Small intestine (tissue), 7 donors: ENCODE measurements around the gene RHBDF1. TPM values are rescaled to one million over a fixed set of nuclear protein-coding genes. Genes with fewer than 3 reads are reported as not detected.

Experiments
- DNase-seq, 2 donors: peaks; one replicate each; pipeline versions ENCODE4 v3.0.0 to v3.0.0-alpha.2; 2013
- FAIRE-seq: peaks from 2 replicates; lab custom pipeline; 2012; peaks lifted over from hg19 to GRCh38; lab: Jason Lieb, UNC
- H3K27ac ChIP-seq, 3 donors: one replicate each; pipeline ENCODE4 v1.5.1; 2013; ENCODE audit warnings: low read length in 2 of 3, mild to moderate bottlenecking in 2 of 3, control low read depth in 1 of 3, inconsistent platforms in 1 of 3, low read depth in 1 of 3, moderate library complexity in 1 of 3
- H3K27me3 ChIP-seq, 3 donors: one replicate each; pipeline ENCODE4 v1.6.1; 2013; ENCODE audit warnings: low read length in 3 of 3, inconsistent platforms in 1 of 3; ENCODE audit not compliant: control insufficient read depth in 3 of 3, insufficient read depth in 3 of 3
- H3K36me3 ChIP-seq, 3 donors: one replicate each; pipeline ENCODE4 v1.6.1; 2013; ENCODE audit warnings: low read length in 3 of 3, inconsistent platforms in 1 of 3, low read depth in 1 of 3, mild to moderate bottlenecking in 1 of 3, moderate library complexity in 1 of 3; ENCODE audit not compliant: control insufficient read depth in 3 of 3, insufficient read depth in 2 of 3
- H3K4me1 ChIP-seq, 3 donors: one replicate each; pipeline ENCODE4 v1.6.1; 2013; ENCODE audit warnings: low read length in 2 of 3, inconsistent platforms in 1 of 3, low read depth in 1 of 3, mild to moderate bottlenecking in 1 of 3, moderate library complexity in 1 of 3; ENCODE audit not compliant: control insufficient read depth in 3 of 3, insufficient read depth in 2 of 3
- H3K4me3 ChIP-seq, 3 donors: one replicate each; pipeline ENCODE4 v1.5.1; 2013; ENCODE audit warnings: low read length in 3 of 3, control low read depth in 1 of 3, inconsistent platforms in 1 of 3, low read depth in 1 of 3, mild to moderate bottlenecking in 1 of 3, moderate library complexity in 1 of 3
- H3K9me3 ChIP-seq, 2 donors: one replicate each; pipeline ENCODE4 v1.6.1; 2013; ENCODE audit warnings: low read depth in 1 of 2, low read length in 1 of 2; ENCODE audit not compliant: control insufficient read depth in 2 of 2, insufficient read depth in 1 of 2
- WGBS, 3 donors: extraction: QIAGEN DNeasy Blood & Tissue Kit; methylation state at CpG; one replicate each; pipeline ENCODE4 v1.1.7; 2013; 5-methylcytosine and 5-hydroxymethylcytosine counted together
- polyA plus RNA-seq, 4 donors: library from polyadenylated mRNA; stranded (reverse) in 3 of 4; unstranded in 1 of 4; fragments of 200-250 nt in 3 of 4; fragments of 120-200 nt in 1 of 4; gene quantifications; one replicate each; pipeline versions ENCODE4 v1.2.1 to v1.2.3, GENCODE V29; 2013
- donor health status: healthy with polysubstance abuse.
- donor health status: control.
- donor health status: control.
- donor health status: Bipolar disorder and iron deficiency.
- donor health status: healthy.

The RHBDF1 gene
- polyA plus RNA-seq, 4 donors: 10.1 to 28.6 (median 17.2) TPM

DNA sequence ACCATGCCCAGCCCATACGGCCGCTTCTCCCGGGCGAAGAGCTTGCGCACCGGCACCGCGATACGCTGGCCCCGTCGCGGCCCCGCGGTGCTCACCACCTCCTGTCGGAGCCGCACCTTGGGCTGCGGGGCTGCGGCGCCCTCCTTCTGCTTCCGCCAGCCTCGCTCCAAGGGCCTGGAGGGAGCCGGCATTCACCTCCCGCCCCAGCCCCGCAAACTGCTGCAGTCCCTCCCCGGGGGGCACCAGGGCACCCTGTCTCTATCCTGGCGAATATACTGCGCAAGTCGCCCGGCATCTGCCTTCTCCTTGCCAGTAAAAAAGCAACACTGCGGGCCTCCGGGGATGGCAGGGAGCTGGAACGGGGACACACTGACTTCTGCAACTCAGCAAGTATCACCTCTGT is 10.6 kb downstream of the RHBDF1 start:
- H3K9me3 ChIP-seq: no peaks in the 10 kb centered on the region
- peaks cover 0 to 73% (median 0%) of the 10 kb centered on the region in 3 donors for H3K36me3 ChIP-seq
- H3K4me1 ChIP-seq: peaks cover 0 to 4% (median 0%) of the 10 kb centered on the region in 3 donors
- WGBS, 3 donors: 93 to 96% (median 93%) methylated on average over 26 to 32 of the region's 32 CpGs
- no peak for FAIRE-seq
- H3K27ac ChIP-seq: no peak overlapping the region
- H3K4me3 ChIP-seq: no peak overlapping the region
- H3K27me3 ChIP-seq: no peaks in the 10 kb centered on the region
- DNase-seq: no peak

- Histone ChIP-seq H3K9me3 (no peaks in the 10 kb centered on the region), H3K4me1 (peaks cover 0 to 3% (median 0%) of the 10 kb centered on the region in 3 donors), H3K36me3 (peaks cover 0 to 78% (median 0%) of the 10 kb centered on the region in 3 donors), H3K4me3 (no peak overlapping the region), H3K27ac (no peak overlapping the region), H3K27me3 (no peaks in the 10 kb centered on the region)
- DNase-seq (no peak), FAIRE-seq (no peak)
- WGBS, 3 donors: 85 to 86% (median 85%) methylated on average over 85 to 89 of the region's 89 CpGs
Observed at GRCh38 chr16:60929-61878, 11.2 kb downstream of the RHBDF1 start.

- Histone ChIP-seq H3K4me1 (no peaks in the 10 kb centered on the region), H3K36me3 (peaks cover 0 to 88% (median 0%) of the 10 kb centered on the region in 3 donors), H3K27ac (no peak overlapping the region), H3K4me3 (no peak overlapping the region), H3K27me3 (no peaks in the 10 kb centered on the region), H3K9me3 (no peaks in the 10 kb centered on the region)
- no peak for FAIRE-seq
- DNase-seq: no peak
- 72 to 86% (median 75%) methylated on average over 11 of the region's 11 CpGs for WGBS, 3 donors
Observed at GRCh38 chr16:60166-60565, 12.3 kb downstream of the RHBDF1 start.

- Histone ChIP-seq H3K27ac (no peak overlapping the region), H3K4me1 (peaks cover 0 to 1% (median under 1%) of the 10 kb centered on the region in 3 donors), H3K9me3 (no peaks in the 10 kb centered on the region), H3K4me3 (no peak overlapping the region), H3K36me3 (peaks cover 0 to 85% (median 0%) of the 10 kb centered on the region in 3 donors), H3K27me3 (no peaks in the 10 kb centered on the region)
- WGBS, 3 donors: 61 to 86% (median 74%) methylated on average over 14 of the region's 14 CpGs
- FAIRE-seq: no peak
- no peak for DNase-seq
Observed at GRCh38 chr16:59440-60059, 12.9 kb downstream of the RHBDF1 start.

GRCh38 chr16:58491-59439 is 13.7 kb downstream of the RHBDF1 start:
- H3K27ac ChIP-seq: no peak overlapping the region
- DNase-seq (no peak), FAIRE-seq (no peak)
- peaks cover 0 to 78% (median 0%) of the 10 kb centered on the region in 3 donors for H3K36me3 ChIP-seq
- no peaks in the 10 kb centered on the region for H3K27me3 ChIP-seq
- H3K4me1 ChIP-seq: peaks cover 0 to 6% (median 2%) of the 10 kb centered on the region in 3 donors
- H3K9me3 ChIP-seq: no peaks in the 10 kb centered on the region
- 77 to 86% (median 81%) methylated on average over 29 of the region's 29 CpGs for WGBS, 3 donors
- H3K4me3 ChIP-seq: no peak overlapping the region

DNA sequence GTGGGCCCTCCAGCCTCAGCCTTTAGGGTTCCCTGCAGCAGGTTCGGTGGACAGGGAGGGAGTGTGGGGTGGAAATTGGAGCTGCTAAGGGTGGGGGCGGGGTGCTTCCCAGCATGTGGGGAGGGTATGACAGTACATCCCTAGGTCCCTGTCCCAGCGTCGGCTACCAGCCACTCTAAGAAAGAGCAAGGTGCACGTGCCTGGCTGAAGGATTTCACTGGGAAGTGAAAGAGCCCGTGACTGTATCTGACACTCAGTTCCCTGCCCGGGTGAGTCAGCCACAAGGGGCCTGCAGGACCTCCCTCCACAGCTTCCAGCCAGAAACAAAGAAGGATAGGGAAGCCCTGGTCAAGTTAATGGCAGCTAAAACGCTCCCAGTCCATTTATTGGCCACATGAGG is 14.7 kb downstream of the RHBDF1 start:
- FAIRE-seq: no peak
- peaks cover 0 to 68% (median 0%) of the 10 kb centered on the region in 3 donors for H3K36me3 ChIP-seq

DNA sequence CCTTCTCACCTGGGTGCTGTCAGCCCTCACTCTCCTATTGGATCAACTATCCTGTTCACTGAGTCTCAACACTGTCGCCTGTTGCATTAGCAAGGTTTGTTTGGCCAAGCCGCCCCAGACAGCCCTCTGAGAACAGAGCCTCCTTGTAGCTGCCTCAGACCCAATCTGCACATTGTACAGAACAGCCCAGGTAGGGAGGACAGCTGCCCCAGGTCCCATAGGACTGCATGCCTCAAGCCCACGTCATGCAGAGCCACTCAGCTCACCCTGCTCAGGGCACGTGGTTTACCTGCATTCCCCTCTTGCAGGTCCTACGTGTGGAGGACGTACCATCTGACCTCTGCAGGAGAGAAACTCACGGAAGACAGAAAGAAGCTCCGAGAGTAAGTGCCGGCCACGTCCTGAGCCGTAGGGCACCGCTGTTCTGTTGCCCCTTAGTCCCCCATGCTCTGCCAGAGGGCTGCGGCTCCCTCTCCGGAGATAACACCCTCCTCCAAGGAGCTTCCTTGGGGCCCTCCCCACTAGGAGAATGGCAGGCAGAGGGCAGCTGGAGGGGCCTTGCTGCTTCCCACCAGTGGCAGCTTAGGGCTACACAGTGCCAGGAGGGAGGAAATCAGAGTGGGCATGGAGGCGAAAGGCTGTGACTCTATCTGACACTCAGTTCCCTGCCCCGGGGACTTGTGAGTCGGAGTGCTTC is 16.1 kb downstream of the RHBDF1 start:
- 89 to 94% (median 93%) methylated on average over 17 of the region's 17 CpGs for WGBS, 3 donors
- Histone ChIP-seq H3K36me3 (peaks cover 0 to 57% (median 0%) of the 10 kb centered on the region in 3 donors), H3K4me1 (peaks cover 0 to 6% (median 2%) of the 10 kb centered on the region in 3 donors), H3K27me3 (no peaks in the 10 kb centered on the region), H3K27ac (no peak overlapping the region), H3K4me3 (no peak overlapping the region), H3K9me3 (no peaks in the 10 kb centered on the region)
- FAIRE-seq (no peak), DNase-seq (no peak)

More for the DNA sequence above, 14.7 kb downstream of the RHBDF1 start:
- H3K27me3 ChIP-seq: no peaks in the 10 kb centered on the region
- H3K4me3 ChIP-seq: no peak overlapping the region
- H3K27ac ChIP-seq: no peak overlapping the region
- WGBS, 3 donors: 80 to 86% (median 81%) methylated on average over 8 of the region's 8 CpGs
- no peak for DNase-seq
- peaks cover 0 to 6% (median 2%) of the 10 kb centered on the region in 3 donors for H3K4me1 ChIP-seq
- no peaks in the 10 kb centered on the region for H3K9me3 ChIP-seq
